ENCODE data around the gene TTC7B. TPM values are rescaled to one million over a fixed set of nuclear protein-coding genes. Genes with fewer than 3 reads are reported as not detected.

TTC7B gene
- total and polyA plus RNA-seq, 2 donors (not counting 3 experiments of a cell fraction or from before 2014, with no cell fraction given), result 46.8 to 76.5 TPM

DNA sequence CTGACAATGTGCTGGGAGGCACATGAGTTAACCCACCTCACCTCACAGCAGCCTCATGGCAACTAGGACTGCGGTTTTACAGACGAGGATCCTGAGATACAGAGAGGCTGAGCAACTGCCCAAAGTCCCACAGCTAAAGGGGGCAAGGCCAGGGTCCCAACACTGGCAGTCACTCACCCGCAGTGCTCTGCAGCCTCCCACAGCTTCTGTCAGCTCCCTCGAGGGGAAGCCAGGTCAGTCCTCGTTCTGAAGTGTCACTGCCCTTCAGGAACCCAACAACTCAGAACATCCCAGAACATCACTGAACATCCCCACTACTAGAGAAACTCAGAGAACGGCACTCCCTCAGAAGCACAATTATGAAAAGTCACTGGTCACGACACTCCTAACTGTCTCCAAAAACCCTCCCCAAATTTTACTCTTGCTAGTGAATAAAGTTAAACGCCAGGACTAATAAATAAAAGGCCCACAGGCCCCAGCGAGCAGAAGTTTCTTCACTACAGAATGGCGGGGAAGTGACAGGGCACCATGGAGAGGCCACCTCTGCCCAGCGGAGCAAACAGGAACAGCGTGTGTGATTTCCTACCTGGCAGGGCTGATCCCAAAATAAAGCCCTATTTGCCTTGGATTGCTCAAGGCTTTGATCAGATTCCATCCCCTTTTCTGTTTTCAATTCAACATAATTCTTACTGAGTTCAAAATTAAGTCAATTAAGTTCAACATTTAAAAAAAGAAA lies 75.1 kb downstream of the TTC7B start:
- Histone ChIP-seq H3K36me3 (ENCODE audit: control insufficient read depth in 2 of 2, extremely low read depth in 1 of 2, insufficient read depth in 2 of 2, low read length in 2 of 2) (peaks cover 0 to 2% of the 10 kb centered on the region in 2 experiments), H4K20me1 (replicated peaks; ENCODE audit: control insufficient read depth, extremely low read depth, insufficient read depth, low read length) (no peaks in the 10 kb centered on the region), H3K4me1 (ENCODE audit: control insufficient read depth, extremely low read depth, insufficient read depth, low read length) (peaks cover 8% of the 10 kb centered on the region), H3K9ac (replicated peaks; ENCODE audit: extremely low read depth, insufficient read depth, low read length) (no peak overlapping the region), H3K4me2 (ENCODE audit: insufficient read depth, low read length) (no peak overlapping the region), H3K27ac (ENCODE audit: insufficient read depth, low read depth, low read length) (no peak overlapping the region), H3K9me1 (replicated peaks; ENCODE audit: control insufficient read depth, extremely low read depth, insufficient read depth, low read length) (no peaks in the 10 kb centered on the region), H3K27me3 (ENCODE audit: control insufficient read depth in 2 of 2, insufficient read depth in 2 of 2, low read length in 2 of 2) (no peaks in the 10 kb centered on the region), H3K79me2 (ENCODE audit: control insufficient read depth, insufficient read depth, low read length) (no peaks in the 10 kb centered on the region), H2AFZ (ENCODE audit: low read depth, low read length) (no peak overlapping the region), H3K4me3 (replicated peaks in 1 of 3; ENCODE audit: insufficient read depth in 1 of 3, low read depth in 1 of 3, low read length in 3 of 3) (no peak overlapping the region), H3K9me3 (replicated peaks; ENCODE audit: control insufficient read depth, insufficient read depth, low read length) (no peaks in the 10 kb centered on the region)
- BruUV-seq (replicated peaks), result no TSS peak
- no peak for TF ChIP-seq POLR2A (IDR thresholded peaks at IDR 0.05; ENCODE audit: low read depth, low read length)
- TF ChIP-seq EZH2 (IDR thresholded peaks at IDR 0.05; ENCODE audit: borderline replicate concordance, low read depth, low read length, severe bottlenecking), result no peak
- no peak for TF ChIP-seq MYC (IDR thresholded peaks at IDR 0.05; ENCODE audit: low read depth, low read length)
- TF ChIP-seq FOS (IDR thresholded peaks at IDR 0.05; ENCODE audit: borderline replicate concordance, insufficient read depth, low read length), result no peak
- TF ChIP-seq, protein P1, sequence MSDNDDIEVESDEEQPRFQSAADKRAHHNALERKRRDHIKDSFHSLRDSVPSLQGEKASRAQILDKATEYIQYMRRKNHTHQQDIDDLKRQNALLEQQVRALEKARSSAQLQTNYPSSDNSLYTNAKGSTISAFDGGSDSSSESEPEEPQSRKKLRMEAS (IDR thresholded peaks at IDR 0.05; ENCODE audit: insufficient read depth, insufficient read length), result no peak
- no peak for TF ChIP-seq JUN (IDR thresholded peaks at IDR 0.05; ENCODE audit: borderline replicate concordance, insufficient read depth, insufficient read length, low read depth)
- TF ChIP-seq POLR2AphosphoS5 (IDR thresholded peaks at IDR 0.05; ENCODE audit: insufficient read depth, low read depth, low read length), result no peak
- no peak for TF ChIP-seq GATA2 (IDR thresholded peaks at IDR 0.05; ENCODE audit: insufficient read depth, insufficient read length, low read depth, low read length)
- TF ChIP-seq, protein P2, sequence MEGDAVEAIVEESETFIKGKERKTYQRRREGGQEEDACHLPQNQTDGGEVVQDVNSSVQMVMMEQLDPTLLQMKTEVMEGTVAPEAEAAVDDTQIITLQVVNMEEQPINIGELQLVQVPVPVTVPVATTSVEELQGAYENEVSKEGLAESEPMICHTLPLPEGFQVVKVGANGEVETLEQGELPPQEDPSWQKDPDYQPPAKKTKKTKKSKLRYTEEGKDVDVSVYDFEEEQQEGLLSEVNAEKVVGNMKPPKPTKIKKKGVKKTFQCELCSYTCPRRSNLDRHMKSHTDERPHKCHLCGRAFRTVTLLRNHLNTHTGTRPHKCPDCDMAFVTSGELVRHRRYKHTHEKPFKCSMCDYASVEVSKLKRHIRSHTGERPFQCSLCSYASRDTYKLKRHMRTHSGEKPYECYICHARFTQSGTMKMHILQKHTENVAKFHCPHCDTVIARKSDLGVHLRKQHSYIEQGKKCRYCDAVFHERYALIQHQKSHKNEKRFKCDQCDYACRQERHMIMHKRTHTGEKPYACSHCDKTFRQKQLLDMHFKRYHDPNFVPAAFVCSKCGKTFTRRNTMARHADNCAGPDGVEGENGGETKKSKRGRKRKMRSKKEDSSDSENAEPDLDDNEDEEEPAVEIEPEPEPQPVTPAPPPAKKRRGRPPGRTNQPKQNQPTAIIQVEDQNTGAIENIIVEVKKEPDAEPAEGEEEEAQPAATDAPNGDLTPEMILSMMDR (IDR thresholded peaks at IDR 0.05; ENCODE audit: extremely low read depth in 1 of 2, insufficient read depth in 1 of 2, low read depth in 1 of 2, low read length in 2 of 2), result no peak
- intact Hi-C loops (cut with micrococcal nuclease), result no loop called here
- ChIA-PET POLR2A (no interaction called here), CTCF (interaction anchor here (1.5 kb wide), 1 partner anchor 19 kb away, joined by 3 read pairs; no protein-coding TSS in a partner anchor)
- DNase-seq (ENCODE audit: low read depth, low spot score), result no peak
- FAIRE-seq, result no peak
- dilution Hi-C loops (cut with MboI; ENCODE audit: extremely low pct_ligation_motif_present, low sequenced_read_pairs), result no loop called here

All from endothelial cell of umbilical vein (primary cell).